ENCODE measurements around the gene CEP63. TPM values are rescaled to one million over a fixed set of nuclear protein-coding genes. Genes with fewer than 3 reads are reported as not detected.

Gene CEP63
- total RNA-seq, 1 donor from 2014 or later = 17.8 TPM

DNA sequence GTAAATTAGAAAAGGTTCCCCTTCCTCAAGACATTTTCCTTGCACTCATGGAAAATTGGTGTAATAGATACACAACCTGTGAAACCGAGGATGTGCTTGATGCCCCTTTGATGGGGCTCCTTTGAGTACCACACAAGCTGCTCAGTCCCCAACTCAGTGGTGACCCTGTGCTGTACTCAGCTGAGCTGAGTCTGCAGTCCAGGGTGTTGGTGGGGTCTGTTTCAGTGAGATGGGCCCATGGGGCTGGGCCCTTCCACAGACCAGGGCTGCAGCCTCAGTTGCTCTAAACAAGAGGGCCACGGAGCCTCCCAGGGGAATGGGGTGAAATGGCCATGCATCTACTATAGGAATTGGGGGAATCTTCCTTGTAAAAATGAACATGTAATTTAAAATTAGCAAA is 125.7 kb downstream of the CEP63 start:
- no peak overlapping the region for H3K4me3 ChIP-seq (ENCODE audit: low read depth, low read length)
- H3K36me3 ChIP-seq (ENCODE audit: control insufficient read depth, insufficient read depth, low read length) = no peaks in the 10 kb centered on the region
- no peak for DNase-seq (ENCODE audit: low read depth)
- no peak for TF ChIP-seq CTCF (IDR thresholded peaks at IDR 0.05; ENCODE audit: insufficient read depth, low read length, poor library complexity, severe bottlenecking)
- peaks cover 5% of the 10 kb centered on the region for H3K27me3 ChIP-seq (ENCODE audit: control insufficient read depth, insufficient read depth, low read length)

GRCh38 chr3:134613006-134613520 is 127.2 kb downstream of the CEP63 start:
- no peak for TF ChIP-seq CTCF (IDR thresholded peaks at IDR 0.05; ENCODE audit: insufficient read depth, low read length, poor library complexity, severe bottlenecking)
- no peak for DNase-seq (ENCODE audit: low read depth)
- Histone ChIP-seq H3K36me3 (ENCODE audit: control insufficient read depth, insufficient read depth, low read length) (no peaks in the 10 kb centered on the region), H3K27me3 (ENCODE audit: control insufficient read depth, insufficient read depth, low read length) (peaks cover 5% of the 10 kb centered on the region), H3K4me3 (ENCODE audit: low read depth, low read length) (no peak overlapping the region)

- Histone ChIP-seq H3K4me3 (ENCODE audit: low read depth, low read length) (no peak overlapping the region), H3K36me3 (ENCODE audit: control insufficient read depth, insufficient read depth, low read length) (no peaks in the 10 kb centered on the region), H3K27me3 (ENCODE audit: control insufficient read depth, insufficient read depth, low read length) (peaks cover 5% of the 10 kb centered on the region)
- no peak for DNase-seq (ENCODE audit: low read depth)
- TF ChIP-seq CTCF (IDR thresholded peaks at IDR 0.05; ENCODE audit: insufficient read depth, low read length, poor library complexity, severe bottlenecking) = no peak
These were observed 129.1 kb downstream of the CEP63 start for GRCh38 chr3:134614955-134615354.

DNA sequence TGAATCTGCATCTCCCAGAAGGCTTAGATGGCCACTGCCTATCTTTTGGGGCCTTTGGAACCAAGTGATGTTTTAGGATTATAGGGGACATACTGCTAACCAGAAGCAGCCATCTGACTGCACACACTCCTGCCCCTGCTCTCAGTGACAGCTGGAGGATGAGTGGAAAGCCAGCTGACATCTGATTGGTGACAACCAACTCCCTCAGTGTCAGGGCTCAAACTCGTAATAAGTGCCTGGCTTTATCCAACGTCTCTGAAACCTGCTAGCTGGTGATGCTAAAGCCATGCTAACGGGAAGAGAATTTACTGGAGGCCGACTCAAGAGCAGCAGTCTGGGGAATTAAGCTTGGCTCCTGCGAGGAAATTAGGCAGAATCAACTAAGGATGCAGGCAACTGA is 129.9 kb downstream of the CEP63 start:
- TF ChIP-seq CTCF (IDR thresholded peaks at IDR 0.05; ENCODE audit: insufficient read depth, low read length, poor library complexity, severe bottlenecking) = no peak
- Histone ChIP-seq H3K36me3 (ENCODE audit: control insufficient read depth, insufficient read depth, low read length) (no peaks in the 10 kb centered on the region), H3K4me3 (ENCODE audit: low read depth, low read length) (no peak overlapping the region), H3K27me3 (ENCODE audit: control insufficient read depth, insufficient read depth, low read length) (peaks cover 5% of the 10 kb centered on the region)
- no peak for DNase-seq (ENCODE audit: low read depth)

DNA sequence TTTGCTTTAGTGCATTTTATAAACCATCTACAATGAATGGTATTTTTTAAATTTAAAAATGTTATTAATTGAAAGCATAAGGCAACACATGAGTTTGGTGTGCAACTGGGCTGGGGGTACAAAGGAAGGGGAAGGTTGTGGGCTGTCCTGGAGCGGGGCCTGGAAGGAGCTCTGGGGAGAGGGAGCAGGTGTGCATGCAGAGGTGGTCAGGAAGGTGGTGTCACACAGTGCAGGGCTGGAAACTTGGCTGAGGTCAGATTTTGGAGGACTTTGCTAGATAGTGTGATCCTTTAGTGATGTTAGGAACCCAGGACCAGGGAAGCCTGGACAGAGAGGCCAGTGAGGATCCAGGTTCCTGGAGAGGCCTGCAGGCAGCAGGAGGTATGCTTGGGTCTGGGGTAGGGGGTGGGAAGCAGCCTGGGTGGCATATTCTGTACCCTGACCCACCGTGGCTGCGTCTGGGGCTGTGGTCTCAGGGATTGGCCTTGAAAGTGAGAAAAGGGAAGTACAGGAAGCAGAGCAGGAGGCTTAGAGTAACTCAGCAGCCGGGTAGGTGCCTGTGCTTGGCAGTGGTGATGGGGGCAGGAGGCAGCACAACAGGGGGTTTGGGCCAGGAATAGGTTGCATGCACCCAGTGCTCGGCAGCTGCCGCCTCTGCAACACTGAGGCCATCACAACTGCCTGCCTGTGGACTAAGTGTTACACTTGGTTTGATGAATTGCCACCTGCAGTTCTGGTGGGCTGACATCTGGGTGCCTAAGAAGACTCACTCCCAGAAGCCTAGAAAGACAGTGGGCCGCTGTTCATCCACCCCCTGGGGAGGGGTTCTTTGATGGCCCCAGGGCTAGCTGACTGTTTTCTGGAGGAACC is 132.0 kb downstream of the CEP63 start:
- no peaks in the 10 kb centered on the region for H3K27me3 ChIP-seq (ENCODE audit: control insufficient read depth, insufficient read depth, low read length)
- H3K4me3 ChIP-seq (ENCODE audit: low read depth, low read length) = no peak overlapping the region
- no peak for DNase-seq (ENCODE audit: low read depth)
- H3K36me3 ChIP-seq (ENCODE audit: control insufficient read depth, insufficient read depth, low read length) = no peaks in the 10 kb centered on the region
- TF ChIP-seq CTCF (IDR thresholded peaks at IDR 0.05; ENCODE audit: insufficient read depth, low read length, poor library complexity, severe bottlenecking) = no peak
